ENCODE measurements around the gene DAB2IP. TPM values are rescaled to one million over a fixed set of nuclear protein-coding genes. Genes with fewer than 3 reads are reported as not detected.

The DAB2IP gene
- total and polyA plus RNA-seq, 2 experiments from 2014 or later = 8.9 to 42.8 TPM

DNA sequence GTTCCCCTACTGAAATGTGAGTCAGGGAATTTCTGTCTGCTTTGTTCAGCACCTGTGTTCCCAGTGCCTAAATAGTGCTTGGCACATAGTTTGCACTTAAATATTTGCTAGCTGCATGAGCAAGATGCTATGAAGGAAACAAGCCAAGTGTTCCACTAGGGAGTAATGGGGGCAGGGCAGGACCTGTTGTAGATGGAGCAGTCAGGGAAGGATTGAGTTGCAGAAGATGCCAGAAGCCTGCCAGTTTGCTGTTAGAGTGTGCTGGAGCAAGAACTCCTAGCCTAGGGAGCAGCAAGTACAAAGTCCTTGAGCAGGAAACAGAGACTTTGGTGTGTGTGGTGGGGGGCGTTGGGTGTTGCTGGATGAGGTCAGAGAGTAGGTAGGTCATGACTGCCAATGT, 87.5 kb downstream of the DAB2IP start:
- no peaks in the 10 kb centered on the region for H3K36me3 ChIP-seq (ENCODE audit: insufficient read depth)
- H3F3A ChIP-seq (replicated peaks; ENCODE audit: low read depth) = peaks cover 17% of the 10 kb centered on the region
- no peak overlapping the region for H3K27ac ChIP-seq (ENCODE audit: low read depth)
- DNase-seq (ENCODE audit: low spot score) = no peak
- TF ChIP-seq ZNF114 (CRISPR knock-in tag; IDR thresholded peaks at IDR 0.05) = no peak
- TF ChIP-seq, protein P1, sequence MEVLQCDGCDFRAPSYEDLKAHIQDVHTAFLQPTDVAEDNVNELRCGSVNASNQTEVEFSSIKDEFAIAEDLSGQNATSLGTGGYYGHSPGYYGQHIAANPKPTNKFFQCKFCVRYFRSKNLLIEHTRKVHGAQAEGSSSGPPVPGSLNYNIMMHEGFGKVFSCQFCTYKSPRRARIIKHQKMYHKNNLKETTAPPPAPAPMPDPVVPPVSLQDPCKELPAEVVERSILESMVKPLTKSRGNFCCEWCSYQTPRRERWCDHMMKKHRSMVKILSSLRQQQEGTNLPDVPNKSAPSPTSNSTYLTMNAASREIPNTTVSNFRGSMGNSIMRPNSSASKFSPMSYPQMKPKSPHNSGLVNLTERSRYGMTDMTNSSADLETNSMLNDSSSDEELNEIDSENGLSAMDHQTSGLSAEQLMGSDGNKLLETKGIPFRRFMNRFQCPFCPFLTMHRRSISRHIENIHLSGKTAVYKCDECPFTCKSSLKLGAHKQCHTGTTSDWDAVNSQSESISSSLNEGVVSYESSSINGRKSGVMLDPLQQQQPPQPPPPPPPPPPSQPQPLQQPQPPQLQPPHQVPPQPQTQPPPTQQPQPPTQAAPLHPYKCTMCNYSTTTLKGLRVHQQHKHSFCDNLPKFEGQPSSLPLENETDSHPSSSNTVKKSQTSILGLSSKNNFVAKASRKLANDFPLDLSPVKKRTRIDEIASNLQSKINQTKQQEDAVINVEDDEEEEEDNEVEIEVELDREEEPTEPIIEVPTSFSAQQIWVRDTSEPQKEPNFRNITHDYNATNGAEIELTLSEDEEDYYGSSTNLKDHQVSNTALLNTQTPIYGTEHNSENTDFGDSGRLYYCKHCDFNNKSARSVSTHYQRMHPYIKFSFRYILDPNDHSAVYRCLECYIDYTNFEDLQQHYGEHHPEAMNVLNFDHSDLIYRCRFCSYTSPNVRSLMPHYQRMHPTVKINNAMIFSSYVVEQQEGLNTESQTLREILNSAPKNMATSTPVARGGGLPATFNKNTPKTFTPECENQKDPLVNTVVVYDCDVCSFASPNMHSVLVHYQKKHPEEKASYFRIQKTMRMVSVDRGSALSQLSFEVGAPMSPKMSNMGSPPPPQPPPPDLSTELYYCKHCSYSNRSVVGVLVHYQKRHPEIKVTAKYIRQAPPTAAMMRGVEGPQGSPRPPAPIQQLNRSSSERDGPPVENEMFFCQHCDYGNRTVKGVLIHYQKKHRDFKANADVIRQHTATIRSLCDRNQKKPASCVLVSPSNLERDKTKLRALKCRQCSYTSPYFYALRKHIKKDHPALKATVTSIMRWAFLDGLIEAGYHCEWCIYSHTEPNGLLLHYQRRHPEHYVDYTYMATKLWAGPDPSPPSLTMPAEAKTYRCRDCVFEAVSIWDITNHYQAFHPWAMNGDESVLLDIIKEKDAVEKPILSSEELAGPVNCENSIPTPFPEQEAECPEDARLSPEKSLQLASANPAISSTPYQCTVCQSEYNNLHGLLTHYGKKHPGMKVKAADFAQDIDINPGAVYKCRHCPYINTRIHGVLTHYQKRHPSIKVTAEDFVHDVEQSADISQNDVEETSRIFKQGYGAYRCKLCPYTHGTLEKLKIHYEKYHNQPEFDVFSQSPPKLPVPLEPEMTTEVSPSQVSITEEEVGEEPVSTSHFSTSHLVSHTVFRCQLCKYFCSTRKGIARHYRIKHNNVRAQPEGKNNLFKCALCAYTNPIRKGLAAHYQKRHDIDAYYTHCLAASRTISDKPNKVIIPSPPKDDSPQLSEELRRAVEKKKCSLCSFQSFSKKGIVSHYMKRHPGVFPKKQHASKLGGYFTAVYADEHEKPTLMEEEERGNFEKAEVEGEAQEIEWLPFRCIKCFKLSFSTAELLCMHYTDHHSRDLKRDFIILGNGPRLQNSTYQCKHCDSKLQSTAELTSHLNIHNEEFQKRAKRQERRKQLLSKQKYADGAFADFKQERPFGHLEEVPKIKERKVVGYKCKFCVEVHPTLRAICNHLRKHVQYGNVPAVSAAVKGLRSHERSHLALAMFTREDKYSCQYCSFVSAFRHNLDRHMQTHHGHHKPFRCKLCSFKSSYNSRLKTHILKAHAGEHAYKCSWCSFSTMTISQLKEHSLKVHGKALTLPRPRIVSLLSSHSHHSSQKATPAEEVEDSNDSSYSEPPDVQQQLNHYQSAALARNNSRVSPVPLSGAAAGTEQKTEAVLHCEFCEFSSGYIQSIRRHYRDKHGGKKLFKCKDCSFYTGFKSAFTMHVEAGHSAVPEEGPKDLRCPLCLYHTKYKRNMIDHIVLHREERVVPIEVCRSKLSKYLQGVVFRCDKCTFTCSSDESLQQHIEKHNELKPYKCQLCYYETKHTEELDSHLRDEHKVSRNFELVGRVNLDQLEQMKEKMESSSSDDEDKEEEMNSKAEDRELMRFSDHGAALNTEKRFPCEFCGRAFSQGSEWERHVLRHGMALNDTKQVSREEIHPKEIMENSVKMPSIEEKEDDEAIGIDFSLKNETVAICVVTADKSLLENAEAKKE (CRISPR knock-in tag; IDR thresholded peaks at IDR 0.05) = no peak
- no peak for TF ChIP-seq EZH2 (IDR thresholded peaks at IDR 0.05; ENCODE audit: low read depth, unreplicated experiment)
- TF ChIP-seq JUNB (IDR thresholded peaks at IDR 0.05; ENCODE audit: unreplicated experiment) = no peak
- TF ChIP-seq ZNF331 (CRISPR knock-in tag; IDR thresholded peaks at IDR 0.05; ENCODE audit: low read depth) = no peak
- TF ChIP-seq CREB1 (CRISPR knock-in tag; IDR thresholded peaks at IDR 0.05; ENCODE audit: low read depth) = no peak
- TF ChIP-seq NANOG (IDR thresholded peaks at IDR 0.05; ENCODE audit: borderline replicate concordance) = no peak
- TF ChIP-seq, protein P2, sequence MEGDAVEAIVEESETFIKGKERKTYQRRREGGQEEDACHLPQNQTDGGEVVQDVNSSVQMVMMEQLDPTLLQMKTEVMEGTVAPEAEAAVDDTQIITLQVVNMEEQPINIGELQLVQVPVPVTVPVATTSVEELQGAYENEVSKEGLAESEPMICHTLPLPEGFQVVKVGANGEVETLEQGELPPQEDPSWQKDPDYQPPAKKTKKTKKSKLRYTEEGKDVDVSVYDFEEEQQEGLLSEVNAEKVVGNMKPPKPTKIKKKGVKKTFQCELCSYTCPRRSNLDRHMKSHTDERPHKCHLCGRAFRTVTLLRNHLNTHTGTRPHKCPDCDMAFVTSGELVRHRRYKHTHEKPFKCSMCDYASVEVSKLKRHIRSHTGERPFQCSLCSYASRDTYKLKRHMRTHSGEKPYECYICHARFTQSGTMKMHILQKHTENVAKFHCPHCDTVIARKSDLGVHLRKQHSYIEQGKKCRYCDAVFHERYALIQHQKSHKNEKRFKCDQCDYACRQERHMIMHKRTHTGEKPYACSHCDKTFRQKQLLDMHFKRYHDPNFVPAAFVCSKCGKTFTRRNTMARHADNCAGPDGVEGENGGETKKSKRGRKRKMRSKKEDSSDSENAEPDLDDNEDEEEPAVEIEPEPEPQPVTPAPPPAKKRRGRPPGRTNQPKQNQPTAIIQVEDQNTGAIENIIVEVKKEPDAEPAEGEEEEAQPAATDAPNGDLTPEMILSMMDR (conservative IDR thresholded peaks at IDR 0.05; ENCODE audit: low read depth in 2 of 2) = no peak
- TF ChIP-seq, protein P3, sequence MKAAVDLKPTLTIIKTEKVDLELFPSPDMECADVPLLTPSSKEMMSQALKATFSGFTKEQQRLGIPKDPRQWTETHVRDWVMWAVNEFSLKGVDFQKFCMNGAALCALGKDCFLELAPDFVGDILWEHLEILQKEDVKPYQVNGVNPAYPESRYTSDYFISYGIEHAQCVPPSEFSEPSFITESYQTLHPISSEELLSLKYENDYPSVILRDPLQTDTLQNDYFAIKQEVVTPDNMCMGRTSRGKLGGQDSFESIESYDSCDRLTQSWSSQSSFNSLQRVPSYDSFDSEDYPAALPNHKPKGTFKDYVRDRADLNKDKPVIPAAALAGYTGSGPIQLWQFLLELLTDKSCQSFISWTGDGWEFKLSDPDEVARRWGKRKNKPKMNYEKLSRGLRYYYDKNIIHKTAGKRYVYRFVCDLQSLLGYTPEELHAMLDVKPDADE (IDR thresholded peaks at IDR 0.05) = no peak
- TF ChIP-seq, protein P4, sequence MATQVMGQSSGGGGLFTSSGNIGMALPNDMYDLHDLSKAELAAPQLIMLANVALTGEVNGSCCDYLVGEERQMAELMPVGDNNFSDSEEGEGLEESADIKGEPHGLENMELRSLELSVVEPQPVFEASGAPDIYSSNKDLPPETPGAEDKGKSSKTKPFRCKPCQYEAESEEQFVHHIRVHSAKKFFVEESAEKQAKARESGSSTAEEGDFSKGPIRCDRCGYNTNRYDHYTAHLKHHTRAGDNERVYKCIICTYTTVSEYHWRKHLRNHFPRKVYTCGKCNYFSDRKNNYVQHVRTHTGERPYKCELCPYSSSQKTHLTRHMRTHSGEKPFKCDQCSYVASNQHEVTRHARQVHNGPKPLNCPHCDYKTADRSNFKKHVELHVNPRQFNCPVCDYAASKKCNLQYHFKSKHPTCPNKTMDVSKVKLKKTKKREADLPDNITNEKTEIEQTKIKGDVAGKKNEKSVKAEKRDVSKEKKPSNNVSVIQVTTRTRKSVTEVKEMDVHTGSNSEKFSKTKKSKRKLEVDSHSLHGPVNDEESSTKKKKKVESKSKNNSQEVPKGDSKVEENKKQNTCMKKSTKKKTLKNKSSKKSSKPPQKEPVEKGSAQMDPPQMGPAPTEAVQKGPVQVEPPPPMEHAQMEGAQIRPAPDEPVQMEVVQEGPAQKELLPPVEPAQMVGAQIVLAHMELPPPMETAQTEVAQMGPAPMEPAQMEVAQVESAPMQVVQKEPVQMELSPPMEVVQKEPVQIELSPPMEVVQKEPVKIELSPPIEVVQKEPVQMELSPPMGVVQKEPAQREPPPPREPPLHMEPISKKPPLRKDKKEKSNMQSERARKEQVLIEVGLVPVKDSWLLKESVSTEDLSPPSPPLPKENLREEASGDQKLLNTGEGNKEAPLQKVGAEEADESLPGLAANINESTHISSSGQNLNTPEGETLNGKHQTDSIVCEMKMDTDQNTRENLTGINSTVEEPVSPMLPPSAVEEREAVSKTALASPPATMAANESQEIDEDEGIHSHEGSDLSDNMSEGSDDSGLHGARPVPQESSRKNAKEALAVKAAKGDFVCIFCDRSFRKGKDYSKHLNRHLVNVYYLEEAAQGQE (IDR thresholded peaks at IDR 0.05; ENCODE audit: unreplicated experiment) = no peak
- TF ChIP-seq EZH2phosphoT487 (IDR thresholded peaks at IDR 0.05; ENCODE audit: unreplicated experiment) = no peak
- no peak for TF ChIP-seq POLR2AphosphoS5 (IDR thresholded peaks at IDR 0.05; ENCODE audit: low read depth)
- TF ChIP-seq STAT1 (IDR thresholded peaks at IDR 0.05; ENCODE audit: unreplicated experiment) = no peak
- peaks cover 24% of the 10 kb centered on the region for H4K20me1 ChIP-seq (replicated peaks; ENCODE audit: insufficient read depth)
- peaks cover 67% of the 10 kb centered on the region for H3K4me1 Mint-ChIP-seq
- peaks cover 54% of the 10 kb centered on the region for H3K79me2 ChIP-seq (replicated peaks; ENCODE audit: insufficient read depth)
- H3K9me3 Mint-ChIP-seq = no peaks in the 10 kb centered on the region
- H3K36me3 Mint-ChIP-seq (ENCODE audit: low read depth) = no peaks in the 10 kb centered on the region
- H3K4me2 ChIP-seq = 0 out of 2 replicates have a peak overlapping the region, but pooled peaks have one; percentile 43
- H3K27me3 Mint-ChIP-seq (ENCODE audit: insufficient read depth, low read depth, poor library complexity) = peaks cover 24% of the 10 kb centered on the region
- ATAC-seq = no peak
- no peaks in the 10 kb centered on the region for H3K9me2 ChIP-seq (ENCODE audit: insufficient read depth)
- H3K27me3 ChIP-seq (ENCODE audit: insufficient read depth) = 0 out of 2 replicates have a peak, but pooled peaks cover 8% of the 10 kb centered on the region
- no peak overlapping the region for H3K4me3 Mint-ChIP-seq
- H3K4me1 ChIP-seq (ENCODE audit: insufficient read depth) = peaks cover 61% of the 10 kb centered on the region
- no peak overlapping the region for H3K27ac Mint-ChIP-seq
- H2AFZ ChIP-seq = no peak overlapping the region
- H3K4me3 ChIP-seq = 0 out of 2 replicates have a peak overlapping the region, but pooled peaks have one; percentile 17

All from GM23338 (cell line).